Tibial nerve (tissue), 4 donors: ENCODE results near the gene NKX2-1.

Experiments used
- EP300 ChIP-seq, 2 donors: sonication (generic); formaldehyde crosslinking; IDR thresholded peaks; one replicate each; pipeline ENCODE4 v1.6.1; 2017; ENCODE audit warnings: antibody characterized with exemption in 2 of 2, mild to moderate bottlenecking in 1 of 2
- POLR2A ChIP-seq, 2 donors: fragments of 450-650 bp; IDR thresholded peaks; one replicate each; pipeline ENCODE4 v1.6.1; 2017; ENCODE audit warnings: antibody characterized with exemption in 2 of 2, mild to moderate bottlenecking in 2 of 2, moderate library complexity in 2 of 2
- TF ChIP-seq, protein P1 (sequence below), 5 experiments: fragments of 200-600 bp in 3 of 5; fragments of 450-650 bp in 2 of 5; sonication (generic) in 3 of 5; IDR thresholded peaks; one replicate each; pipeline ENCODE4 v1.5.1; 2016 to 2019; ENCODE audit warnings: antibody characterized with exemption in 5 of 5, mild to moderate bottlenecking in 3 of 5, moderate library complexity in 2 of 5

GRCh38 chr14:36518586-36519430, 1.2 kb downstream of the NKX2-1 start:
- no peak for TF ChIP-seq POLR2A (IDR thresholded peaks at IDR 0.05)
- TF ChIP-seq, protein P1, sequence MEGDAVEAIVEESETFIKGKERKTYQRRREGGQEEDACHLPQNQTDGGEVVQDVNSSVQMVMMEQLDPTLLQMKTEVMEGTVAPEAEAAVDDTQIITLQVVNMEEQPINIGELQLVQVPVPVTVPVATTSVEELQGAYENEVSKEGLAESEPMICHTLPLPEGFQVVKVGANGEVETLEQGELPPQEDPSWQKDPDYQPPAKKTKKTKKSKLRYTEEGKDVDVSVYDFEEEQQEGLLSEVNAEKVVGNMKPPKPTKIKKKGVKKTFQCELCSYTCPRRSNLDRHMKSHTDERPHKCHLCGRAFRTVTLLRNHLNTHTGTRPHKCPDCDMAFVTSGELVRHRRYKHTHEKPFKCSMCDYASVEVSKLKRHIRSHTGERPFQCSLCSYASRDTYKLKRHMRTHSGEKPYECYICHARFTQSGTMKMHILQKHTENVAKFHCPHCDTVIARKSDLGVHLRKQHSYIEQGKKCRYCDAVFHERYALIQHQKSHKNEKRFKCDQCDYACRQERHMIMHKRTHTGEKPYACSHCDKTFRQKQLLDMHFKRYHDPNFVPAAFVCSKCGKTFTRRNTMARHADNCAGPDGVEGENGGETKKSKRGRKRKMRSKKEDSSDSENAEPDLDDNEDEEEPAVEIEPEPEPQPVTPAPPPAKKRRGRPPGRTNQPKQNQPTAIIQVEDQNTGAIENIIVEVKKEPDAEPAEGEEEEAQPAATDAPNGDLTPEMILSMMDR (IDR thresholded peaks at IDR 0.05): no peak
- TF ChIP-seq EP300 (IDR thresholded peaks at IDR 0.05): no peak
